ENCODE data around the gene DMPK. TPM values are rescaled to one million over a fixed set of nuclear protein-coding genes. Genes with fewer than 3 reads are reported as not detected.

Gene DMPK
- total and polyA plus RNA-seq, 2 experiments from 2014 or later = 9.8 to 24.0 TPM

DNA sequence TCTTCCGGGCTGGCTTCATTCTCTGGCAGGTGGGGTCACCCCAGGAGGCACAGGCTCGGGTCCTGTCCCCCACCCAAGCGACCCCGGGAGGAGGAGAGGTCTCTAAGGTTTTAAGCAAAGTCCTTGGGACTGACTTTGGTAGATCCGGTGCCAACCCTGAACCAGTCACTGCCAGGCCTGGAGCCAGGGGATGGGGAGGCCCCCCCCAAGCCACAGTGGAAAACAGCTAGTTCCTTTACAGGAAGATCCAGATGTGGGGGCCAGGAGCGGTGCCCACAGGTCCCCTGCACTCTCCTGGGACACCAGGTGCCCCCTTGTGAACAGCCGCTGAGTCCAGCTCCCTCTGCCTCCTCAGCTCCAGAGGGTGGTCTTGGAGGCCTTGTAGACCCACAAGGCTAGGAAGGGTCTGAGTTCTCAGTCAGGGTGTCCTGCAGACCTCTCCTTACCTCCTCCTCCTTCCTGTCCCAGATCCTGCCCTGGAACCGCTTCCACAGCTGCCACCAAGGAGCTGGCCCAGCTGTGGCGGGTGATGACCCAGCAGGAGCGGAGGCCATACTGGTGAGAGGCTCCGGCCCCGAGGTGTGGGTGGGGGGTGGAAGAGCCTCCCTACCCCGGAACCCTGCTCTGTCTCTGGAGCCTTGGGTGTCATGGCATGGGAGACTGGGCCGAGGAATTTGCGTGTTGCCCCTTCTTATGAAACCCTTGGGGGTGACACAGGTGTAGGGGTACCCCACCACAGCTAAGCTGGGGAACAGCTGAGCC, 19.2 kb downstream of the DMPK start:
- Mint-ChIP-seq H3K9me3 (no peaks in the 10 kb centered on the region), H3K27ac (no peak overlapping the region), H3K36me3 (ENCODE audit: low read depth) (no peaks in the 10 kb centered on the region), H3K27me3 (ENCODE audit: insufficient read depth, low read depth, poor library complexity) (peaks cover 14% of the 10 kb centered on the region), H3K4me3 (no peak overlapping the region), H3K4me1 (peaks cover 21% of the 10 kb centered on the region)
- Histone ChIP-seq H2AFZ (no peak overlapping the region), H3K79me2 (replicated peaks; ENCODE audit: insufficient read depth) (no peaks in the 10 kb centered on the region), H3K36me3 (ENCODE audit: insufficient read depth) (no peaks in the 10 kb centered on the region), H3F3A (replicated peaks; ENCODE audit: low read depth) (0 out of 2 replicates have a peak, but pooled peaks cover 6% of the 10 kb centered on the region), H3K4me1 (ENCODE audit: insufficient read depth) (peaks cover 31% of the 10 kb centered on the region), H3K4me2 (no peak overlapping the region), H3K9me2 (ENCODE audit: insufficient read depth) (no peaks in the 10 kb centered on the region), H3K27me3 (ENCODE audit: insufficient read depth) (no peaks in the 10 kb centered on the region), H3K4me3 (no peak overlapping the region), H3K27ac (ENCODE audit: low read depth) (no peak overlapping the region), H4K20me1 (replicated peaks; ENCODE audit: insufficient read depth) (no peaks in the 10 kb centered on the region)
- TF ChIP-seq STAT1 (IDR thresholded peaks at IDR 0.05; ENCODE audit: unreplicated experiment) (no peak), ZNF114 (CRISPR knock-in tag; IDR thresholded peaks at IDR 0.05) (no peak), POLR2AphosphoS5 (IDR thresholded peaks at IDR 0.05; ENCODE audit: low read depth) (no peak), EZH2 (IDR thresholded peaks at IDR 0.05; ENCODE audit: low read depth, unreplicated experiment) (no peak), ZNF331 (CRISPR knock-in tag; IDR thresholded peaks at IDR 0.05; ENCODE audit: low read depth) (no peak), JUNB (IDR thresholded peaks at IDR 0.05; ENCODE audit: unreplicated experiment) (no peak)
- TF ChIP-seq, protein P1, sequence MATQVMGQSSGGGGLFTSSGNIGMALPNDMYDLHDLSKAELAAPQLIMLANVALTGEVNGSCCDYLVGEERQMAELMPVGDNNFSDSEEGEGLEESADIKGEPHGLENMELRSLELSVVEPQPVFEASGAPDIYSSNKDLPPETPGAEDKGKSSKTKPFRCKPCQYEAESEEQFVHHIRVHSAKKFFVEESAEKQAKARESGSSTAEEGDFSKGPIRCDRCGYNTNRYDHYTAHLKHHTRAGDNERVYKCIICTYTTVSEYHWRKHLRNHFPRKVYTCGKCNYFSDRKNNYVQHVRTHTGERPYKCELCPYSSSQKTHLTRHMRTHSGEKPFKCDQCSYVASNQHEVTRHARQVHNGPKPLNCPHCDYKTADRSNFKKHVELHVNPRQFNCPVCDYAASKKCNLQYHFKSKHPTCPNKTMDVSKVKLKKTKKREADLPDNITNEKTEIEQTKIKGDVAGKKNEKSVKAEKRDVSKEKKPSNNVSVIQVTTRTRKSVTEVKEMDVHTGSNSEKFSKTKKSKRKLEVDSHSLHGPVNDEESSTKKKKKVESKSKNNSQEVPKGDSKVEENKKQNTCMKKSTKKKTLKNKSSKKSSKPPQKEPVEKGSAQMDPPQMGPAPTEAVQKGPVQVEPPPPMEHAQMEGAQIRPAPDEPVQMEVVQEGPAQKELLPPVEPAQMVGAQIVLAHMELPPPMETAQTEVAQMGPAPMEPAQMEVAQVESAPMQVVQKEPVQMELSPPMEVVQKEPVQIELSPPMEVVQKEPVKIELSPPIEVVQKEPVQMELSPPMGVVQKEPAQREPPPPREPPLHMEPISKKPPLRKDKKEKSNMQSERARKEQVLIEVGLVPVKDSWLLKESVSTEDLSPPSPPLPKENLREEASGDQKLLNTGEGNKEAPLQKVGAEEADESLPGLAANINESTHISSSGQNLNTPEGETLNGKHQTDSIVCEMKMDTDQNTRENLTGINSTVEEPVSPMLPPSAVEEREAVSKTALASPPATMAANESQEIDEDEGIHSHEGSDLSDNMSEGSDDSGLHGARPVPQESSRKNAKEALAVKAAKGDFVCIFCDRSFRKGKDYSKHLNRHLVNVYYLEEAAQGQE (IDR thresholded peaks at IDR 0.05; ENCODE audit: unreplicated experiment) = no peak
- TF ChIP-seq, protein P2, sequence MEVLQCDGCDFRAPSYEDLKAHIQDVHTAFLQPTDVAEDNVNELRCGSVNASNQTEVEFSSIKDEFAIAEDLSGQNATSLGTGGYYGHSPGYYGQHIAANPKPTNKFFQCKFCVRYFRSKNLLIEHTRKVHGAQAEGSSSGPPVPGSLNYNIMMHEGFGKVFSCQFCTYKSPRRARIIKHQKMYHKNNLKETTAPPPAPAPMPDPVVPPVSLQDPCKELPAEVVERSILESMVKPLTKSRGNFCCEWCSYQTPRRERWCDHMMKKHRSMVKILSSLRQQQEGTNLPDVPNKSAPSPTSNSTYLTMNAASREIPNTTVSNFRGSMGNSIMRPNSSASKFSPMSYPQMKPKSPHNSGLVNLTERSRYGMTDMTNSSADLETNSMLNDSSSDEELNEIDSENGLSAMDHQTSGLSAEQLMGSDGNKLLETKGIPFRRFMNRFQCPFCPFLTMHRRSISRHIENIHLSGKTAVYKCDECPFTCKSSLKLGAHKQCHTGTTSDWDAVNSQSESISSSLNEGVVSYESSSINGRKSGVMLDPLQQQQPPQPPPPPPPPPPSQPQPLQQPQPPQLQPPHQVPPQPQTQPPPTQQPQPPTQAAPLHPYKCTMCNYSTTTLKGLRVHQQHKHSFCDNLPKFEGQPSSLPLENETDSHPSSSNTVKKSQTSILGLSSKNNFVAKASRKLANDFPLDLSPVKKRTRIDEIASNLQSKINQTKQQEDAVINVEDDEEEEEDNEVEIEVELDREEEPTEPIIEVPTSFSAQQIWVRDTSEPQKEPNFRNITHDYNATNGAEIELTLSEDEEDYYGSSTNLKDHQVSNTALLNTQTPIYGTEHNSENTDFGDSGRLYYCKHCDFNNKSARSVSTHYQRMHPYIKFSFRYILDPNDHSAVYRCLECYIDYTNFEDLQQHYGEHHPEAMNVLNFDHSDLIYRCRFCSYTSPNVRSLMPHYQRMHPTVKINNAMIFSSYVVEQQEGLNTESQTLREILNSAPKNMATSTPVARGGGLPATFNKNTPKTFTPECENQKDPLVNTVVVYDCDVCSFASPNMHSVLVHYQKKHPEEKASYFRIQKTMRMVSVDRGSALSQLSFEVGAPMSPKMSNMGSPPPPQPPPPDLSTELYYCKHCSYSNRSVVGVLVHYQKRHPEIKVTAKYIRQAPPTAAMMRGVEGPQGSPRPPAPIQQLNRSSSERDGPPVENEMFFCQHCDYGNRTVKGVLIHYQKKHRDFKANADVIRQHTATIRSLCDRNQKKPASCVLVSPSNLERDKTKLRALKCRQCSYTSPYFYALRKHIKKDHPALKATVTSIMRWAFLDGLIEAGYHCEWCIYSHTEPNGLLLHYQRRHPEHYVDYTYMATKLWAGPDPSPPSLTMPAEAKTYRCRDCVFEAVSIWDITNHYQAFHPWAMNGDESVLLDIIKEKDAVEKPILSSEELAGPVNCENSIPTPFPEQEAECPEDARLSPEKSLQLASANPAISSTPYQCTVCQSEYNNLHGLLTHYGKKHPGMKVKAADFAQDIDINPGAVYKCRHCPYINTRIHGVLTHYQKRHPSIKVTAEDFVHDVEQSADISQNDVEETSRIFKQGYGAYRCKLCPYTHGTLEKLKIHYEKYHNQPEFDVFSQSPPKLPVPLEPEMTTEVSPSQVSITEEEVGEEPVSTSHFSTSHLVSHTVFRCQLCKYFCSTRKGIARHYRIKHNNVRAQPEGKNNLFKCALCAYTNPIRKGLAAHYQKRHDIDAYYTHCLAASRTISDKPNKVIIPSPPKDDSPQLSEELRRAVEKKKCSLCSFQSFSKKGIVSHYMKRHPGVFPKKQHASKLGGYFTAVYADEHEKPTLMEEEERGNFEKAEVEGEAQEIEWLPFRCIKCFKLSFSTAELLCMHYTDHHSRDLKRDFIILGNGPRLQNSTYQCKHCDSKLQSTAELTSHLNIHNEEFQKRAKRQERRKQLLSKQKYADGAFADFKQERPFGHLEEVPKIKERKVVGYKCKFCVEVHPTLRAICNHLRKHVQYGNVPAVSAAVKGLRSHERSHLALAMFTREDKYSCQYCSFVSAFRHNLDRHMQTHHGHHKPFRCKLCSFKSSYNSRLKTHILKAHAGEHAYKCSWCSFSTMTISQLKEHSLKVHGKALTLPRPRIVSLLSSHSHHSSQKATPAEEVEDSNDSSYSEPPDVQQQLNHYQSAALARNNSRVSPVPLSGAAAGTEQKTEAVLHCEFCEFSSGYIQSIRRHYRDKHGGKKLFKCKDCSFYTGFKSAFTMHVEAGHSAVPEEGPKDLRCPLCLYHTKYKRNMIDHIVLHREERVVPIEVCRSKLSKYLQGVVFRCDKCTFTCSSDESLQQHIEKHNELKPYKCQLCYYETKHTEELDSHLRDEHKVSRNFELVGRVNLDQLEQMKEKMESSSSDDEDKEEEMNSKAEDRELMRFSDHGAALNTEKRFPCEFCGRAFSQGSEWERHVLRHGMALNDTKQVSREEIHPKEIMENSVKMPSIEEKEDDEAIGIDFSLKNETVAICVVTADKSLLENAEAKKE (CRISPR knock-in tag; IDR thresholded peaks at IDR 0.05) = no peak
- TF ChIP-seq, protein P3, sequence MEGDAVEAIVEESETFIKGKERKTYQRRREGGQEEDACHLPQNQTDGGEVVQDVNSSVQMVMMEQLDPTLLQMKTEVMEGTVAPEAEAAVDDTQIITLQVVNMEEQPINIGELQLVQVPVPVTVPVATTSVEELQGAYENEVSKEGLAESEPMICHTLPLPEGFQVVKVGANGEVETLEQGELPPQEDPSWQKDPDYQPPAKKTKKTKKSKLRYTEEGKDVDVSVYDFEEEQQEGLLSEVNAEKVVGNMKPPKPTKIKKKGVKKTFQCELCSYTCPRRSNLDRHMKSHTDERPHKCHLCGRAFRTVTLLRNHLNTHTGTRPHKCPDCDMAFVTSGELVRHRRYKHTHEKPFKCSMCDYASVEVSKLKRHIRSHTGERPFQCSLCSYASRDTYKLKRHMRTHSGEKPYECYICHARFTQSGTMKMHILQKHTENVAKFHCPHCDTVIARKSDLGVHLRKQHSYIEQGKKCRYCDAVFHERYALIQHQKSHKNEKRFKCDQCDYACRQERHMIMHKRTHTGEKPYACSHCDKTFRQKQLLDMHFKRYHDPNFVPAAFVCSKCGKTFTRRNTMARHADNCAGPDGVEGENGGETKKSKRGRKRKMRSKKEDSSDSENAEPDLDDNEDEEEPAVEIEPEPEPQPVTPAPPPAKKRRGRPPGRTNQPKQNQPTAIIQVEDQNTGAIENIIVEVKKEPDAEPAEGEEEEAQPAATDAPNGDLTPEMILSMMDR (conservative IDR thresholded peaks at IDR 0.05; ENCODE audit: low read depth in 2 of 2) = no peak
- no peak for ATAC-seq
- no peak for DNase-seq (ENCODE audit: low spot score)

All from GM23338 (cell line).